GM13976 (cell line): ENCODE results near the gene CPXM1.

Experiments used
- DNase-seq: peaks from one replicate; pipeline ENCODE4 v3.0.0; 2012; ENCODE audit warnings: low spot score
- in situ Hi-C: fragments of 300-500 bp; cut with MboI; formaldehyde crosslinking; loops from one replicate; pipeline ENCODE4 v1.12.0; 2022; ENCODE audit warnings: low sequenced_read_pairs, mixed read lengths, inconsistent platforms; ENCODE audit not compliant: unreplicated experiment
- TF ChIP-seq, protein P1 (sequence below): IDR thresholded peaks from 2 replicates; pipeline ENCODE4 v1.5.1; 2012; ENCODE audit warnings: borderline replicate concordance, mild to moderate bottlenecking; ENCODE audit not compliant: insufficient read depth; ENCODE audit errors: extremely low read depth, missing control alignments, control extremely low read depth

Gene CPXM1

GRCh38 chr20:2804041-2804828 lies 3.8 kb upstream of the CPXM1 start:
- DNase-seq = no peak
- in situ Hi-C loops = no loop called here

GRCh38 chr20:2801286-2801728 lies 880 bp upstream of the CPXM1 start:
- in situ Hi-C loops = no loop called here
- DNase-seq = no peak
- TF ChIP-seq, protein P1, sequence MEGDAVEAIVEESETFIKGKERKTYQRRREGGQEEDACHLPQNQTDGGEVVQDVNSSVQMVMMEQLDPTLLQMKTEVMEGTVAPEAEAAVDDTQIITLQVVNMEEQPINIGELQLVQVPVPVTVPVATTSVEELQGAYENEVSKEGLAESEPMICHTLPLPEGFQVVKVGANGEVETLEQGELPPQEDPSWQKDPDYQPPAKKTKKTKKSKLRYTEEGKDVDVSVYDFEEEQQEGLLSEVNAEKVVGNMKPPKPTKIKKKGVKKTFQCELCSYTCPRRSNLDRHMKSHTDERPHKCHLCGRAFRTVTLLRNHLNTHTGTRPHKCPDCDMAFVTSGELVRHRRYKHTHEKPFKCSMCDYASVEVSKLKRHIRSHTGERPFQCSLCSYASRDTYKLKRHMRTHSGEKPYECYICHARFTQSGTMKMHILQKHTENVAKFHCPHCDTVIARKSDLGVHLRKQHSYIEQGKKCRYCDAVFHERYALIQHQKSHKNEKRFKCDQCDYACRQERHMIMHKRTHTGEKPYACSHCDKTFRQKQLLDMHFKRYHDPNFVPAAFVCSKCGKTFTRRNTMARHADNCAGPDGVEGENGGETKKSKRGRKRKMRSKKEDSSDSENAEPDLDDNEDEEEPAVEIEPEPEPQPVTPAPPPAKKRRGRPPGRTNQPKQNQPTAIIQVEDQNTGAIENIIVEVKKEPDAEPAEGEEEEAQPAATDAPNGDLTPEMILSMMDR = no peak

More at GRCh38 chr20:2804041-2804828, 3.8 kb upstream of the CPXM1 start:
- TF ChIP-seq, protein P1 = no peak

DNA sequence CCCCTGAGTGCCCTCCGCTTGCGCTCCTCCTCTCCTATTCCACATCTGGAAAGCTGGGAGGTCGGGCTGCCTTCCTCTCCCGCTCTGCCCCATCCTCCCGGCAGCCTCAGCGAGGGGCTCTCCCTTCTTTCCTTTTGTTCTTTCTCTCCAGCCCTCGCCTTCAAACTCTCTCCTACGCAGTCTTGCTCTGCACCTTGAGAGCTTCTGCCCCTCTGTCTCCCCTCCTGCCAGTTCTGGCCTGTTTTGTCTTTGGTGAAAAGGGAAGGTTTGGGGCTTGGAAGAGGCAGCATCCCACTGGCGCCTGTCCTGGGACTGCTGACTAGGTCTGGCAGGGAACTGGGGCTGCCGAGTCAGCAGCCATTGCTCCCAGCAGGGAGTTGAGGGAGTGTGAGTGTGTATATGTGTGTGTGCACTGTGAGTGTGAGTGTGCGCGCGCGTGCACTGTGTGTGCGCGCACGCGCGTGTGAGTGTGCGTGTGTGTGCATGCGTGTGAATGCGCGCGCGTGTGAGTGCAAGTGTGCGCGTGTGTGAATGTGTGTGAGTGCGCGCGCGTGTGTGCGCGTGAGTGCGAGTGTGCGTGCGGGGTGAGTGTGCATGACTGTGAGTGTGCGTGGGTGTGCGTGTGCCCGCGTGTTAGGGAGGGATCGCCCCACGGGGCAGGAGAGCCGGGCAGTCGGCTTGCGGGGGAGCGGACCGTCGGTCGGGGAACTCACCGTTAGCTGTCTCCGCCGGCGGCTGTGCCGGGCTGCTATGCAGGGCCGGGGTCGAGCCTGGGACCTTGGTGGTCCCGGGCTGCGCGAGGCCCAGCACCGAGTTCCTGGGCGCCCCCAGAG lies 523 bp downstream of the CPXM1 start:
- peak; percentile 63 for DNase-seq
- in situ Hi-C loops = no loop called here
- TF ChIP-seq, protein P1 = no peak

- no peak for DNase-seq
- in situ Hi-C loops = no loop called here
- TF ChIP-seq, protein P1 = no peak
These were observed 1.2 kb downstream of the CPXM1 start for GRCh38 chr20:2799271-2799670.

GRCh38 chr20:2798814-2799213 lies 1.6 kb downstream of the CPXM1 start:
- DNase-seq = no peak
- in situ Hi-C loops = no loop called here
- TF ChIP-seq, protein P1 = no peak

GRCh38 chr20:2798095-2798805 lies 2.2 kb downstream of the CPXM1 start:
- DNase-seq = no peak
- in situ Hi-C loops = no loop called here
- TF ChIP-seq, protein P1 = no peak
